LHCN-M2 (cell line): Measurements from ENCODE around the gene HS6ST3. TPM values are rescaled to one million over a fixed set of nuclear protein-coding genes. Genes with fewer than 3 reads are reported as not detected.
"Not testable (repeated sequence)": the region's sequence is repeated elsewhere in the genome, so short reads cannot be mapped to it uniquely, and the experiment has no call there.

Experiments used
- DNase-seq: peaks from one replicate; pipeline ENCODE4 v3.0.0-alpha.2; 2012; ENCODE audit warnings: low read depth
- total RNA-seq: library from RNA; depleted of rRNA; stranded (reverse); fragments of >200 nt; gene quantifications from 2 replicates; pipeline ENCODE4 v1.2.3, GENCODE V29; 2014

Gene HS6ST3
- total RNA-seq, 1 experiment from 2014 or later, result not detected

- no peak for DNase-seq
Measured at GRCh38 chr13:96091164-96092117, 1.5 kb downstream of the HS6ST3 start.

- DNase-seq, result no peak
Measured at GRCh38 chr13:96093296-96094006, 3.5 kb downstream of the HS6ST3 start.

DNA sequence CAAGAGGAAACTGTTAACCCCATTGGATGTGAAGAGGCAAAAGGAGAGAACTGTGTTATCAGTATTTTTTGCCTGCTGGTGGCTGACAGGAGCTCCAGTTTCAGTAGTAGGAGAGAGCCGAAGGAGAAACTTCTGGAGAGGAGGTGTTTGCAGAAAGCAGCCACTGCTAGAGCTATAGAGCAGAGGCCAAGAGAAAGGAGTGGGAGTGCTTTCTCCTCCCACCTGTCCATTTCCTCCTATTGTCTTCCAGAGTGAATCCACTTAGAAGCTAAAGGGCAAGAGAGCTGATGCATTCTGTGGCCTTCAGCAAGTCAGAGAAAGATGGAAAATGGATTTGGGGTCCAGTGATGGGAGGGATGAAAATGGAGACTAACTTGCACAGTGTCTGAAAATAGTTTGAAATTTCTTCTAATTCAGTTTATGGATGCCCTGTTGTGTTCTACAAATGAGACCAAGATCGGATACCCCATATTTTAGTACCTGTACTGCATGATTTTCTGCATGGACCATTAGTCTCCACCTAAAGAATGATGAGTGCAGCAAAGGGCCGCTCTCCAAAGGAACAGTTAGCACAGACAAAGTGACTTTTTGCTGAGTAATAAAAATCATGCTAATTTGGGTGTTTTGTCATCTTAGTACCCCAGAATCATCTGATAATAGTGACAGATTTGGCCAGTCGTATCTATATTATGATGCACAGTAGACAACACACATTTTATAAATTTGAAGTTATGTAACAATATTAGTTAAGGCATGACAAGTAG lies 10.7 kb downstream of the HS6ST3 start:
- DNase-seq, result no peak

GRCh38 chr13:96104516-96104915 lies 14.6 kb downstream of the HS6ST3 start:
- DNase-seq, result no peak

DNA sequence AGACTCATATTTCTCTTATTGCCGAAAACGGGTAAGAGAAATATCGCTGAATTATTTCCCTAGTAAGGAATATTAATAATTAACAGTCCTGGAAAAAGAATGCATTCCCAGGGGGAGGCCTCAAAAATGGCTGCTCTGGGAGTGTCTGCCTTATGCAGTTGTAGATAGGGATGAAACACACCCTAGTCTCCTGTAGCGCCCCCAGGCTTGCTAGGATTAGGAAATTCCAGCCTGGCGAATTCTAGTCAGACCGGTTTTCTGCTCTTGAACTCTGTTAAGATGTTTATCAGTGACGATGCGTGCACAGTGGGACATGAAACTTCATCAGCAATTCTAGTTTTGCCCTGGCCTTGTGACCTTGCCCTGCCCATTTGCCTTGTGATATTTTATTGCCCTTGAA lies 18.2 kb downstream of the HS6ST3 start:
- DNase-seq, result not testable (repeated sequence)

DNA sequence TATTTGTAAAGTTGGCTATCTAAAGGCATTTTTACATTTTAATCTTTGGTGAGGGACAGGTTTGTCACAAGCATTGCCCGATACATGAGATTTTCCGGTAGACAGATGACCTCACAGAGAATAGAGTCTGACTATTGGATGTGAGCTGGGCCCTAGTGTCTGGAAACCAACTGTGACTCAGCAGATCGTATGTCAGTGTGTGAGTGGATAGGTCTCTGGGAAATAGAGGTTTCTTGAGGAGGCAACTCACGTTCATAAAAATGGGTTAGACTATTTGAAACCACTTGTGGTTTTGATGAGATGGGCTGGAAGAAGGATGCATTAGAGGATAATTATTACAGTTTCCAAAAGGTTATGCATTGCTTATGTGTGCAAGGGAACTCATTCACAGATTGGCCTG lies 19.2 kb downstream of the HS6ST3 start:
- peak; percentile 2 for DNase-seq

DNA sequence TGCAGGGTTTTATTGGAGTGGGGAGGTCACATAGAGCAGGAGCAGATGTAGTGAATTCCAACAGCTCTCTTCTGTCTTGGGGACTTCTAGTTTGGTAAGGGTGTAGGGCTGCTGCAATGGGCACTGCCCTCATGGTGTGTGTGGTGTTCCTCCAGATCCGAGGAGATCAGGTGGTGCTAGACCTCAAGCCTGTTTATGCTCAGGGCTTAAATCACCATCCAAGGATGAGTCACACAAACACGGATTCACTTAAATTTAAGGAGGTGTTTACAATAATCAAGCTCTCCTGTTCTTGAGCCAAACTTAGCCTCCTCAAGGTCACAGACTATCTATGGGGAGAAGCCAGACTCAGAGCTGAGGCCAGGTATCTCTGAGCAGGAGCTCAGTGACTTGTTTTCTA lies 23.0 kb downstream of the HS6ST3 start:
- DNase-seq, result no peak

- not testable (repeated sequence) for DNase-seq
Measured at GRCh38 chr13:96115368-96115767, 25.5 kb downstream of the HS6ST3 start.

DNA sequence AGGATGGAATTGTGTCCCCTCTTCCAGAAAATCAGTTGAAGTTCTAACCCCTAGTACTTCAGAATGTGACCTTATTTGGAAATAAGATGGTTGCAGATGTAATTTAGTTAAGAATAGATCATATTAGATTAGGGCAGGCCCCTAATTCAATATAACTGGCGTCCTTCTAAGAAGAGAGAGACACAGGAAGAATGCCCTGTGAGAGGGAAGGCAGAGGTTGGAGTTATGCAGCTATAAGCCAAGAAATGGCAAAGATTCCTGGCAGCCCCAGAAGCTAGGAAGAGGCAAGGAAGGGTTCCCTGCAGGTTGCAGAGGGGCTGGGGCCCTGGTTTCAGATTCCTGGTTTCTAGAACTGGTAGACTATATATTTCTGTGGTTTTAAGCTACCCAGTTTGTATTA lies 30.0 kb downstream of the HS6ST3 start:
- DNase-seq, result no peak

DNA sequence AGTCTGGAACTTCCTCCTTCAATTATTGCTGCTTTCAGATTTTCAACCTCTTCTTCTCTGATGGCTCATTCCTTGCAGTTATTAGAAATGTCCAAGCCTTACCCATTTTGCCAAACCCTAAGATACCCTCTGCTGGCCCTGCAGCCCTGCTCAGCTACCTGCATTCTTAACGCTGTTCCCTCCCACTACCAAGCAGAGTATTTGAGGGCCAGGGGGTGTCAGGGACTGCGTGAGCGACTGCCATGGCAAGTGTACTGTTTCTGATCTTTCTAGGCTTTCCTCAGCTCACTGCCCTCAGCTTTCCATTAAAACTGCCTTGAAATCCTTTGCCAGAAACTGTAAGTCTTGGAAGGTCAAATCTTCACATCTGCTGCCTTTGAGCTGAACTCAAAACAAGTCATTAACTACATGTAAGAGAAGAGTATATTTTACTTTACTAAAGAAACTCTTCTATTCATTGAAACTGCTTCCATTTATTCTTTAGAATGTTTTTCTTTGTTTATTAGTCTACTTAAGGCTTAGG lies 41.0 kb downstream of the HS6ST3 start:
- no peak for DNase-seq

GRCh38 chr13:96141032-96141431 lies 51.1 kb downstream of the HS6ST3 start:
- DNase-seq, result peak; percentile 7

DNA sequence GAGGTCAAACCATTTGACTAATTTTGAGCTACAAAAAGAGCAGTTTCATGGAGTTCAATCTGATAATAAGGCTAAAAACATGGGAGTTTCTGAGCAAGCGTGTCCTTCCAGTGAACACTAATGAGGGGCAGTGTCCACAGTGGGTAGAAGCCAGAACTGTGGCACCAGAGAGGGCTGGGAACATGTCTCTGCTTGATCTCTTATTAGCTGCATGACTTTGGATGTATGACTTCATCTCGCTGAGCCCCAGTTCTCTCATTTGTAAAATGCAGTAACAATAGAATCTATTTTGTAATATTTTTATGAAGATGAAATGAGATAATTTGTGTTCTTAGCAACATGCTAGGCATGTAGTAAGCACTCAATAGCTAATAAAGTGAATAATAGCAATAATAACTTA lies 69.8 kb downstream of the HS6ST3 start:
- no peak for DNase-seq

DNA sequence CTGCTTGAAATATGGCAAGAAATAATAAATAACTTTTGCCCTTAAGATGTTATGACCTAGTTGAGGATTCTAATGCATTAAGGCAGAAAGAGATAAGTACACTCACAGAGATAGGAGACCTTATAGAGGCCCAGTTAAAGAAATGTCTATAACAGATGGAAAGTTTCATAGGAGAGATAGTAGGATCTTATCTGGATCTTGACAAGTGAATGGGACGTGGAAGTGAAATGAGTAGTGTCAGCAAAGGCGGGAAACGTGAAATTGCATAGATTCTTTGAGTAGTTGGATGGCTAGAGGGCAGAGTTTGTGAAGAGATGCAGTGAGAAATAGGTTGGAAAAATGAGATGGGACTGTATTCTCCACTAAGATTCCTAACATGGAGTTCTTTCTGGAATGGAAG lies 71.2 kb downstream of the HS6ST3 start:
- DNase-seq, result no peak

- DNase-seq, result no peak
Measured at GRCh38 chr13:96165840-96166239, 75.9 kb downstream of the HS6ST3 start.

DNA sequence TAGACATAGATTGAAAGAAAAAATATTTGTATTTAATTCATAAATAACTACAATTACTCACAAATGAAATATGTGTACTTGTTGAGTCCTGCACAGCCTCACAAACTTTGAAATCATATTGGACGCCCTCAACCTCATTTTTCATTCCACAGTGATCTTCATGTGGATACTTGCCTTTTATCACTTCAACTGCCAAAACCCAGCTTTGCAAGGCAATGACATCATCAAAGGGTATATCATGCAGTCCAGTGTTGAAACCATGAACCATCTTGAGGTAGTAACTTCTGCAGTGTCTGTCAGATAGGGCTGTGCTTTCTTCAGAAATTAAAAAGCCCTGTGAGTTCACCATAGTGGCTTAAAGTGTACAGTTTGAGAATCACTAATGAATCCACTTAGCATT lies 82.2 kb downstream of the HS6ST3 start:
- DNase-seq, result no peak

DNA sequence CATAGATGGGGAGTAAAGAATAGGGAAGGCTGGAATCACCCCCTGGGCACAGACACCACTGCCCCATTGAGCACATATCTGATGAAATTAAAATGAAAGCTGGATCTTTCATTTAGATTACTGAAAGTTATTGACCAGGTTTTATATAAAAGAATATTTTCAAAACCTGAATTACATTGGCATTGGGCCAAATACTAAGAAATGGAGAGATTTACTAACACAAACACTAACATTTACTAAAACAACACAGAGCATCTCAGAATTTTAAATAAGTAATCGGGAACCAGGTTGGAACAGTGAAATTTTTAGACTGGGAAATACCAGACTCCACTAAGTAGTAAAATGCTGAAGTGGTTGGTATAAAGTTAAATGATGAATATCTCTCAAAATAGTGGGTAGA lies 88.9 kb downstream of the HS6ST3 start:
- no peak for DNase-seq

GRCh38 chr13:96179309-96179708 lies 89.4 kb downstream of the HS6ST3 start:
- DNase-seq, result no peak

DNA sequence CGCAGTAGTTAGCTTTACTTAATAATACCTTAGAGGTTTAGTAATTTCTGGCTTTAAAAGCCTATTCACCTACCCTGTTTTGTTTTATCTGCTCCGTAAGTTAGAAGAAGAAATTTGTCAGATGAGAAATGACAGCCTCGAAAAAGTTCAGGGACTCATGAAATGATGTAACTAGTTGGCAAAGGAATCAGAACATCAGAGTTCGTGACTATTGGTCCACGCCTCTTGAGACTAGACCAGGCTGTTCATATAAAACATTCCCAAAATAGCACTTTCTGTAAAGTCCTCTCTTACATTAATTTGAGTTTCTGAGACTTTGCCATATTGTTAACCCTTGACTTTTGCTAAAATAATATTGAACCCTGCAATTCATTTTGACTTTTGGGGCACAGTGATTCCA lies 92.0 kb downstream of the HS6ST3 start:
- DNase-seq, result no peak

DNA sequence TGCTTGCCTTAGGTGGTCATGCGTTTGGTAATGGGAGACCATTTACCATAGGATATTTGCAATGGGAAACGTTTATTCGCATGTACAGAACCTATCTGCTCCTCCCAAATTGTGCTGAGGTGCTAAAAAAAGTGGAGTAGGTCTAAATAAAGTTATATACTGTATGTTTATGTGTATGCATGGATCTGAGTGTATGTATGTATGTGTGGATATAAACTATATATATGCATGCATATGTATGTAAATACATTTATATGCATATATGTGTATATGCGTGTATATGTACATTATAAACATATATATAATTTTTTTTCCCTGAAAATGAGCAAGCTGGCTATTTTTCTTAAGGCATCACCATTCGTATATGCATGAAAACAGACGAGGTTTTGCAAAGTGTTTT lies 95.9 kb downstream of the HS6ST3 start:
- no peak for DNase-seq

GRCh38 chr13:96191367-96191766 lies 101.5 kb downstream of the HS6ST3 start:
- DNase-seq, result no peak

DNA sequence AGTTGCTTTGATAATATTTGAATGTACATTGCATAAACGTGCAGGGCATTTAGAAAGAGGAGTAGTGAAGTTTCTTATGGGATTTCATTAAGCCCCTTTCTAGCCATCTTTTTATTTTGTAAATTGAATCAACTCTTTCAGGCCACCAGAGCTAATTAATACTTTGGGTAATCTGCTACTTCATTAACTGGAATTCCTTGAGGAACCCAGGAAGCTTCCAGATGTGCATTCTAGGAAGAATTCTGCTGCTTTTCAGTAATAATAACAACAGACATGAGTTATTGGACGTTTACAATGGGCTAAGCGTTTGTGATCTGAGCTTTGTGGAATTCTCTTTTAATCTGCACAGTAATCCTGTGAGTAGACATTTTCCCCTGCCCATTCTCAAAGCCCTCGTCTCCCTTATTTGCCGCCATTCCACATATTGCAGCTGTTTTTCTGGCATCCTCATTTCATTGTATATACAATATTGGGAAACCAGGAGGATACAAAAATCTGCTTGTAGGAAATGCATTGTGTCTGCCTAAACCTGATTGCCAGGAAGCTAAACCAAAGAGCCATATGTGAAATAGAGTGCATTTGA lies 103.9 kb downstream of the HS6ST3 start:
- DNase-seq, result no peak
